Coronary artery (tissue), 2 donors: ENCODE results near the gene GLDC.

ENCODE experiments used
- DNase-seq: peaks from one replicate; pipeline ENCODE4 v3.0.0-alpha.2; 2017; ENCODE audit warnings: low spot score
- H3K27ac ChIP-seq, 2 donors: fragments of 200-600 bp; sonication (generic); one replicate each; pipeline ENCODE4 v1.5.1; 2016 to 2019
- H3K4me3 ChIP-seq: fragments of 200-600 bp; sonication (generic); 2 replicates; pipeline ENCODE4 v1.5.1; 2016; ENCODE audit warnings: mild to moderate bottlenecking, moderate library complexity
- TF ChIP-seq, protein P1 (sequence below): fragments of 200-600 bp; sonication (generic); IDR thresholded peaks from one replicate; pipeline ENCODE4 v1.5.1; 2019; ENCODE audit warnings: antibody characterized with exemption

GLDC gene

DNA sequence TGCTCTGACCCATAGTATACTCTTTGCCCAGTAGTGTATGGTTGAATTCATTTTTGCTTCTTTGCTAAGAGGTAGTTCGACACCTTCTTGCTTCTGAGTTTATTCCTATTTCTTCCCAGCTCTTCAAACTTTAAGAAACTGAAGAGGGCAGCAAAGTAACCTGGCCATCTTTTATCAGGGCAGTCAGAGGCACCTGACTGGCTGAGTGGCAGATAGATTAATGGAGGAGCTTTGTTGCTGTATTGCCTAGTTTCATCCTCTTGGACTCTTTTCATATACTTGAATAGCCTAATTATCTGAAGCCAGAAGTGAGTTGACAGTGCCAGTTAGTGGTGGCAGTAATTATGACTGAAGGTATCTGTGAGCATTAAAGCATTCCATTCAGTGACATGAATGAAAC, 150.1 kb downstream of the GLDC start:
- H3K4me3 ChIP-seq: no peak overlapping the region
- DNase-seq: no peak
- TF ChIP-seq, protein P1, sequence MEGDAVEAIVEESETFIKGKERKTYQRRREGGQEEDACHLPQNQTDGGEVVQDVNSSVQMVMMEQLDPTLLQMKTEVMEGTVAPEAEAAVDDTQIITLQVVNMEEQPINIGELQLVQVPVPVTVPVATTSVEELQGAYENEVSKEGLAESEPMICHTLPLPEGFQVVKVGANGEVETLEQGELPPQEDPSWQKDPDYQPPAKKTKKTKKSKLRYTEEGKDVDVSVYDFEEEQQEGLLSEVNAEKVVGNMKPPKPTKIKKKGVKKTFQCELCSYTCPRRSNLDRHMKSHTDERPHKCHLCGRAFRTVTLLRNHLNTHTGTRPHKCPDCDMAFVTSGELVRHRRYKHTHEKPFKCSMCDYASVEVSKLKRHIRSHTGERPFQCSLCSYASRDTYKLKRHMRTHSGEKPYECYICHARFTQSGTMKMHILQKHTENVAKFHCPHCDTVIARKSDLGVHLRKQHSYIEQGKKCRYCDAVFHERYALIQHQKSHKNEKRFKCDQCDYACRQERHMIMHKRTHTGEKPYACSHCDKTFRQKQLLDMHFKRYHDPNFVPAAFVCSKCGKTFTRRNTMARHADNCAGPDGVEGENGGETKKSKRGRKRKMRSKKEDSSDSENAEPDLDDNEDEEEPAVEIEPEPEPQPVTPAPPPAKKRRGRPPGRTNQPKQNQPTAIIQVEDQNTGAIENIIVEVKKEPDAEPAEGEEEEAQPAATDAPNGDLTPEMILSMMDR: no peak
- no peak overlapping the region for H3K27ac ChIP-seq

- DNase-seq: no peak
- no peak overlapping the region for H3K4me3 ChIP-seq
- no peak overlapping the region for H3K27ac ChIP-seq
- TF ChIP-seq, protein P1: no peak
Measured at GRCh38 chr9:6490863-6491262, 154.7 kb downstream of the GLDC start.

GRCh38 chr9:6489099-6489498, 156.4 kb downstream of the GLDC start:
- TF ChIP-seq, protein P1: no peak

DNA sequence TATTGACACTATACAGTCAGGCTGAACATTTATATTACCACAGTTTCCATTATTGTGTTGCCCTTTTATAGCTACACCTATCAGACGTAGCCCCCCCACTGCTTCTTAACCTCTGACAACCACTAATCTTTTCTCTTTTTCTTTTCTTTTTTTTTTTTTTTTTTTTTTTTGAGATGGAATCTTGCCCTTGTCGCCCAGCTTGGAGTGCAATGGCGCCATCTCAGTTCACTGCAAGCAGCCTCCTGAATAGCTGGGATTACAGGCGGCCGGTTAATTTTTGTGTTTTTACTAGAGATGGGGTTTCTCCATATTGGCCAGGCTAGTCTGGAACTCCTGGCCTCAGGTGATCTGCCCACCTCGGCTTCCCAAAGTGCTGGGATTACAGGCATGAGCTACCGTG, 157.1 kb downstream of the GLDC start:
- H3K4me3 ChIP-seq: no peak overlapping the region

More at GRCh38 chr9:6489099-6489498, 156.4 kb downstream of the GLDC start:
- Histone ChIP-seq H3K4me3 (no peak overlapping the region), H3K27ac (no peak overlapping the region)
- no peak for DNase-seq

GRCh38 chr9:6484210-6484609, 161.3 kb downstream of the GLDC start:
- Histone ChIP-seq H3K4me3 (no peak overlapping the region), H3K27ac (no peak overlapping the region)
- no peak for DNase-seq
- TF ChIP-seq, protein P1: no peak

More for the DNA sequence above, 157.1 kb downstream of the GLDC start:
- no peak for DNase-seq
- no peak overlapping the region for H3K27ac ChIP-seq
- TF ChIP-seq, protein P1: no peak
